Measurements from ENCODE around the gene ADAT1.

The ADAT1 gene

DNA sequence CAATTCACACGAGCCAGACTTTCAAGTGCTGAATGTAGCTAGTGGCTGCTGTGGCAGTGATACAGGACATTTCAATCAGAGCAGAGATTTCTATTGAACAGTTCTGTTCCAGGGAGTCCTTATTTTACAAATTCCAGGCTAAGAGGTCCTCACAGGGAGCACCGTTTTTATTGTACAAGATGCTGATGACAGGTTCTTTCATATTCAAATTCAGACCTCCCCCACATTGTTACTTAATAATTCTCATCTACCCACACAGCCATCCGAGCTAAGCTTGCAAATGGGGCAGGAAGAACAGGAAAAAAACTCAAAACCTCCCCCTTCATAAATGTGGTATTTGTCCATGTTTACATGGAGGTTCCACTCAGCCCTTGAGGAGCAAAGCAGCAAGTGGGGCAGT lies 47.1 kb downstream of the ADAT1 start (continued):
- TF ChIP-seq, protein P1, sequence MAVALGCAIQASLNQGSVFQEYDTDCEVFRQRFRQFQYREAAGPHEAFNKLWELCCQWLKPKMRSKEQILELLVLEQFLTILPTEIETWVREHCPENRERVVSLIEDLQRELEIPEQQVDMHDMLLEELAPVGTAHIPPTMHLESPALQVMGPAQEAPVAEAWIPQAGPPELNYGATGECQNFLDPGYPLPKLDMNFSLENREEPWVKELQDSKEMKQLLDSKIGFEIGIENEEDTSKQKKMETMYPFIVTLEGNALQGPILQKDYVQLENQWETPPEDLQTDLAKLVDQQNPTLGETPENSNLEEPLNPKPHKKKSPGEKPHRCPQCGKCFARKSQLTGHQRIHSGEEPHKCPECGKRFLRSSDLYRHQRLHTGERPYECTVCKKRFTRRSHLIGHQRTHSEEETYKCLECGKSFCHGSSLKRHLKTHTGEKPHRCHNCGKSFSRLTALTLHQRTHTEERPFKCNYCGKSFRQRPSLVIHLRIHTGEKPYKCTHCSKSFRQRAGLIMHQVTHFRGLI (tag by site-specific recombination; IDR thresholded peaks at IDR 0.05): no peak
- no peak for TF ChIP-seq TRIM28 (IDR thresholded peaks at IDR 0.05; ENCODE audit: borderline replicate concordance, low read length)

DNA sequence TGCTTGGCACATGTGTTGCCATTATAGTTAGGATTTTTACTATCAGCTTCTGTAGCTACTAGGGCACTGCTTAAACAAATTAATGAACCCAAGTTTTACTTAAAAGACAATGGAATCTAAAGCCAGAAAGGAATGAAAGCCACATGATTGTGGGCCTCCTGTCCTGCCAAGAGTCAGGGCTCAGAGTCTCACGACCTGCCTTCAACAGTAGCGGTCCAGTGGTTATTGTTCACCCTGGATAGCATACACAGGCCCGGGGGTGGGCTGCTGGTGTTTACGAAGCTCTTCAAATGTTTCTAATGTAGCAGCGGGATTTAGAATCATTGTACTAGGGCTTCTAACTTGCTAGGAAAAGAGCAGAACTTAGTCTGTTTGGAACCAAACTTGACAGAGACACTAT lies 49.1 kb downstream of the ADAT1 start:
- H3K4me3 ChIP-seq (ENCODE audit: low read depth, low read length): no peak overlapping the region
- ChIA-PET CTCF (interaction anchor here (0.9 to 1.4 kb wide), 2 partner anchors 56 to 375 kb away, joined by 3 read pairs; no protein-coding TSS in a partner anchor), POLR2A (no interaction called here)
- no peaks in the 10 kb centered on the region for H3K4me1 ChIP-seq (ENCODE audit: control insufficient read depth, insufficient read depth, low read length)
- H3K27ac ChIP-seq (ENCODE audit: extremely low read depth, low read depth, low read length): no peak overlapping the region
- peaks cover 35 to 95% of the 10 kb centered on the region in 2 experiments for H3K36me3 ChIP-seq (ENCODE audit: control insufficient read depth in 2 of 2, insufficient read depth in 1 of 2, low read length in 2 of 2)
- TF ChIP-seq, protein P2, sequence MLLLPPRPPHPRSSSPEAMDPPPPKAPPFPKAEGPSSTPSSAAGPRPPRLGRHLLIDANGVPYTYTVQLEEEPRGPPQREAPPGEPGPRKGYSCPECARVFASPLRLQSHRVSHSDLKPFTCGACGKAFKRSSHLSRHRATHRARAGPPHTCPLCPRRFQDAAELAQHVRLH (tag by site-specific recombination; IDR thresholded peaks at IDR 0.05): no peak
- TF ChIP-seq ZNF311 (tag by site-specific recombination; IDR thresholded peaks at IDR 0.05; ENCODE audit: borderline replicate concordance) (no peak), ZNF747 (tag by site-specific recombination; IDR thresholded peaks at IDR 0.05) (no peak), ZNF292 (tag by site-specific recombination; IDR thresholded peaks at IDR 0.05; ENCODE audit: borderline replicate concordance, low read depth) (no peak), ZNF510 (tag by site-specific recombination; IDR thresholded peaks at IDR 0.05; ENCODE audit: insufficient replicate concordance) (no peak), MYNN (tag by site-specific recombination; IDR thresholded peaks at IDR 0.05; ENCODE audit: borderline replicate concordance) (no peak)
- TF ChIP-seq, protein P3, sequence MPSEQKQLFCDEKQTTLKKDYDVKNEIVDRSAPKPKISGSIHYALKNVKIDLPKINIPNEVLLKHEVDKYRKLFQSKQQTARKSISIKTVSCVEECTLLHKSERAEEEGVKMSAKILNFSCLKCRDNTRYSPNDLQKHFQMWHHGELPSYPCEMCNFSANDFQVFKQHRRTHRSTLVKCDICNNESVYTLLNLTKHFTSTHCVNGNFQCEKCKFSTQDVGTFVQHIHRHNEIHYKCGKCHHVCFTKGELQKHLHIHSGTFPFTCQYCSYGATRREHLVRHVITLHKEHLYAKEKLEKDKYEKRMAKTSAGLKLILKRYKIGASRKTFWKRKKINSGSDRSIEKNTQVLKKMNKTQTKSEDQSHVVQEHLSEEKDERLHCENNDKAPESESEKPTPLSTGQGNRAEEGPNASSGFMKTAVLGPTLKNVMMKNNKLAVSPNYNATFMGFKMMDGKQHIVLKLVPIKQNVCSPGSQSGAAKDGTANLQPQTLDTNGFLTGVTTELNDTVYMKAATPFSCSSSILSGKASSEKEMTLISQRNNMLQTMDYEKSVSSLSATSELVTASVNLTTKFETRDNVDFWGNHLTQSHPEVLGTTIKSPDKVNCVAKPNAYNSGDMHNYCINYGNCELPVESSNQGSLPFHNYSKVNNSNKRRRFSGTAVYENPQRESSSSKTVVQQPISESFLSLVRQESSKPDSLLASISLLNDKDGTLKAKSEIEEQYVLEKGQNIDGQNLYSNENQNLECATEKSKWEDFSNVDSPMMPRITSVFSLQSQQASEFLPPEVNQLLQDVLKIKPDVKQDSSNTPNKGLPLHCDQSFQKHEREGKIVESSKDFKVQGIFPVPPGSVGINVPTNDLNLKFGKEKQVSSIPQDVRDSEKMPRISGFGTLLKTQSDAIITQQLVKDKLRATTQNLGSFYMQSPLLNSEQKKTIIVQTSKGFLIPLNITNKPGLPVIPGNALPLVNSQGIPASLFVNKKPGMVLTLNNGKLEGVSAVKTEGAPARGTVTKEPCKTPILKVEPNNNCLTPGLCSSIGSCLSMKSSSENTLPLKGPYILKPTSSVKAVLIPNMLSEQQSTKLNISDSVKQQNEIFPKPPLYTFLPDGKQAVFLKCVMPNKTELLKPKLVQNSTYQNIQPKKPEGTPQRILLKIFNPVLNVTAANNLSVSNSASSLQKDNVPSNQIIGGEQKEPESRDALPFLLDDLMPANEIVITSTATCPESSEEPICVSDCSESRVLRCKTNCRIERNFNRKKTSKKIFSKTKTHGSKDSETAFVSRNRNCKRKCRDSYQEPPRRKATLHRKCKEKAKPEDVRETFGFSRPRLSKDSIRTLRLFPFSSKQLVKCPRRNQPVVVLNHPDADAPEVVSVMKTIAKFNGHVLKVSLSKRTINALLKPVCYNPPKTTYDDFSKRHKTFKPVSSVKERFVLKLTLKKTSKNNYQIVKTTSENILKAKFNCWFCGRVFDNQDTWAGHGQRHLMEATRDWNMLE (tag by site-specific recombination; conservative IDR thresholded peaks at IDR 0.05; ENCODE audit: low read depth): no peak
- H3K9me3 ChIP-seq (ENCODE audit: control insufficient read depth, insufficient read depth, low read depth, low read length): no peaks in the 10 kb centered on the region

DNA sequence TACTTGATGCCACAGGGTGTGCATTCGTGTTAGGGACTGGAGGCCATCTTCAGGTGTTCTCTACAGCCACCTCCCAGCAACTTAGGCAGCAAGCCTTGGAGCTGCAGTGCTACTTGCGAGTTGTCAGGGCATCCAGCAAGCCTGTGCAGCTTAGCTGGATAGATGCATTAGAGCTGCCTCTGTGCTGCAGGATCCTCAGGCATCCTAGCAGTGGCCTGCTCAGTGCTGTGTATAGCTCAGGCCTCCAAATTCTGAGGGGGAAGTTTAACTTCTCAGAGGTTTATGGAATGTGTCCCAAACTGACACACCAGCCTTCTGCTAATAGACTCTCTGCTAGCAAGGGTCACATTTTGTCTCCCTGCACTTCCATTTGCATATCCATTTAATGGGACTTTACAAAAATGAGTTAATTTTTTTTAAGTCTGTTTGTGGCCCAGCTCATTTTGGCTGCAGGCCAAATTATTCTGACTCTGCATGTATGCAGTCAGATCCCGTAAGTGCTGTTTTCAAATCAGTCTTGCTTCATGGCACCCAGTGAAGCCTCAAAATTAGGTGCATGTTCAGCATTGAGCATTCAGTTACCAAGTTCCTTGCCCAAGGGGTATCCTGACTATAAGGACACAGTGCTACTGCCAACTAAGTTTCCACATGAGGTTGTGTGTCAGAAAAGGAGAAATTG lies 50.1 kb downstream of the ADAT1 start:
- no peaks in the 10 kb centered on the region for H3K4me1 ChIP-seq (ENCODE audit: control insufficient read depth, insufficient read depth, low read length)
- peaks cover 31 to 95% of the 10 kb centered on the region in 2 experiments for H3K36me3 ChIP-seq (ENCODE audit: control insufficient read depth in 2 of 2, insufficient read depth in 1 of 2, low read length in 2 of 2)
- POLR2A ChIA-PET: no interaction called here
- TF ChIP-seq ZNF169 (tag by site-specific recombination; IDR thresholded peaks at IDR 0.05): no peak
- no peak overlapping the region for H3K4me3 ChIP-seq (ENCODE audit: low read depth, low read length)
- CTCF ChIA-PET: interaction anchor here (0.7 to 1.4 kb wide), 2 partner anchors 55 to 108 kb away, joined by 3 read pairs; no protein-coding TSS in a partner anchor
- H3K27ac ChIP-seq (ENCODE audit: extremely low read depth, low read depth, low read length): no peak overlapping the region
- H3K9me3 ChIP-seq (ENCODE audit: control insufficient read depth, insufficient read depth, low read depth, low read length): no peaks in the 10 kb centered on the region

DNA sequence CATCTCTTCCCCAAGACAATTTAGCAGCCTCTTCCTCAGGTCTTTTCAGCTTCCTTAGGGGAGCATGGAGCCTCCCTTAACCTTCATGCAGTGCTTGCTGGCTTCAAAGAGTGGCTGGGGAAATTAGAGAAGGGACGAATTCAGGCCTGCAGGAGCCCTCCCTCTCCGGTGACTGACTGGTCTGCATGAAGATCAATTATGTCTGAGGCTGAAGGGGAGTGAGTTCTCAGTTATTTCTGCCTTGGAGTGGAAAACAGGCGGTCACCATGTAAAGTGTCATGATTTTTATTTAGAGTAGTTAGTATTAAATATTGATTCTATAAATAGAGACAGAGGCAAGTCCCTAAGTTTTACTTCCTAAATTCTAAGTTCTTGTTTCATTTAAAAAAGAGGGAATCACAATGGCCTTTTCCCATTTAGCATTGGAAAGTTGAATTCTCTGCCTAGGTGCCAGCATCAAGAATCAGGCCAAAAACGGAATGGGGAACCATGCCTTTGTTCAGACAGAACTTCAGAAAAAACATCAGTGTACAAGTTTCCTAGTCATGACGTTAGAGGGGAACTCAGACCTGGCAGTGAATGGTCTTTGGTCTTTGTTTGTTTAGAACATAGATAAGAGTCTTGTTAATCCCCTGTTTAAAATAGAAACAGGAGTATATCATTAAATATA lies 52.5 kb downstream of the ADAT1 start:
- no peak for TF ChIP-seq SP7 (tag by site-specific recombination; IDR thresholded peaks at IDR 0.05)
- no peak for TF ChIP-seq ZNF558 (tag by site-specific recombination; IDR thresholded peaks at IDR 0.05)
- no peak for TF ChIP-seq ZNF654 (tag by site-specific recombination; IDR thresholded peaks at IDR 0.05; ENCODE audit: low read depth)
- no peak for TF ChIP-seq ZNF341 (tag by site-specific recombination; IDR thresholded peaks at IDR 0.05; ENCODE audit: low read depth)
- TF ChIP-seq ZNF274 (IDR thresholded peaks at IDR 0.05; ENCODE audit: low read length): no peak
- TF ChIP-seq ZNF274 (tag by site-specific recombination; IDR thresholded peaks at IDR 0.05; ENCODE audit: borderline replicate concordance): no peak
- TF ChIP-seq ZFP41 (tag by site-specific recombination; IDR thresholded peaks at IDR 0.05; ENCODE audit: borderline replicate concordance): no peak
- TF ChIP-seq EGR2 (tag by site-specific recombination; IDR thresholded peaks at IDR 0.05; ENCODE audit: low read depth): no peak
- TF ChIP-seq ZNF169 (tag by site-specific recombination; IDR thresholded peaks at IDR 0.05): no peak
- TF ChIP-seq ZNF843 (tag by site-specific recombination; IDR thresholded peaks at IDR 0.05): no peak
- no peak for TF ChIP-seq ZNF394 (tag by site-specific recombination; IDR thresholded peaks at IDR 0.05; ENCODE audit: borderline replicate concordance)
- no peak for TF ChIP-seq ZNF174 (tag by site-specific recombination; IDR thresholded peaks at IDR 0.05)
- Histone ChIP-seq H3K36me3 (ENCODE audit: control insufficient read depth in 2 of 2, insufficient read depth in 1 of 2, low read length in 2 of 2) (peaks cover 27 to 78% of the 10 kb centered on the region in 2 experiments), H3K4me1 (ENCODE audit: control insufficient read depth, insufficient read depth, low read length) (no peaks in the 10 kb centered on the region), H3K9me3 (ENCODE audit: control insufficient read depth, insufficient read depth, low read depth, low read length) (no peaks in the 10 kb centered on the region), H3K27ac (ENCODE audit: extremely low read depth, low read depth, low read length) (no peak overlapping the region), H3K4me3 (ENCODE audit: low read depth, low read length) (no peak overlapping the region)
- POLR2A ChIA-PET: interaction anchor here (0.7 kb wide), 1 partner anchor 708 kb away, joined by 3 read pairs; no protein-coding TSS in a partner anchor
- CTCF ChIA-PET: no interaction called here
